ENCODE measurements around the gene SPTBN4. TPM values are rescaled to one million over a fixed set of nuclear protein-coding genes. Genes with fewer than 3 reads are reported as not detected.

Gene SPTBN4
- total and polyA plus RNA-seq, 2 of the 4 experiments (the other 2 are of a cell fraction) = 0.72 to 0.91 TPM

- Histone ChIP-seq H3K56ac (ENCODE audit: extremely low read depth, insufficient read depth, low read length) (no peak overlapping the region), H3K23ac (ENCODE audit: low read depth, low read length) (no peak overlapping the region), H4K8ac (ENCODE audit: low read depth in 2 of 2, low read length in 2 of 2) (no peak overlapping the region), H3K4me2 (ENCODE audit: low read depth, low read length) (no peak overlapping the region), H4K5ac (ENCODE audit: low read depth, low read length) (no peak overlapping the region), H3K14ac (replicated peaks; ENCODE audit: low read depth, low read length) (no peak overlapping the region), H4K20me1 (ENCODE audit: insufficient read depth, low read length) (no peaks in the 10 kb centered on the region; the same call in 1 of the 2 replicates), H3K4me1 (ENCODE audit: control insufficient read depth, insufficient read depth, low read length) (no peaks in the 10 kb centered on the region), H2BK15ac (ENCODE audit: low read depth, low read length) (no peak overlapping the region), H3K9ac (ENCODE audit: low read depth, low read length) (no peak overlapping the region), H3K4me3 (ENCODE audit: insufficient read depth, low read depth, low read length) (no peak overlapping the region), H2AK9ac (replicated peaks; ENCODE audit: low read depth, low read length, poor library complexity) (no peak overlapping the region), H3K4ac (ENCODE audit: low read depth, low read length) (no peak overlapping the region), H2BK5ac (ENCODE audit: low read depth, low read length, poor library complexity, severe bottlenecking) (no peak overlapping the region), H3K18ac (ENCODE audit: low read depth, low read length) (no peak overlapping the region), H2AK5ac (ENCODE audit: low read depth, low read length) (no peak overlapping the region), H3K27ac (ENCODE audit: insufficient read depth, low read length) (no peak overlapping the region), H2BK20ac (ENCODE audit: low read depth, low read length) (no peak overlapping the region), H2AFZ (replicated peaks; ENCODE audit: low read length, poor library complexity) (no peak overlapping the region), H3K9me3 (ENCODE audit: control insufficient read depth, insufficient read depth, low read length) (no peaks in the 10 kb centered on the region), H4K91ac (ENCODE audit: insufficient read depth, low read depth, low read length) (no peak overlapping the region), H3K79me1 (ENCODE audit: low read depth in 1 of 2, low read length in 2 of 2) (peaks cover 0 to 4% of the 10 kb centered on the region in 2 experiments; a peak in 1 of 4 replicates), H3K36me3 (ENCODE audit: control insufficient read depth, insufficient read depth, low read length) (peaks cover 58% of the 10 kb centered on the region), H3K27me3 (ENCODE audit: control insufficient read depth, insufficient read depth, low read length) (no peaks in the 10 kb centered on the region), H2BK120ac (ENCODE audit: low read depth, low read length) (no peak overlapping the region), H3K9me1 (ENCODE audit: insufficient read depth, low read length) (peaks cover 4% of the 10 kb centered on the region; the same call in 1 of the 2 replicates)
- 90% methylated on average over 2 of the region's 2 CpGs; no CpG with 5 or more reads in 1 of the 2 experiments for WGBS, 2 experiments (ENCODE audit: extremely low coverage in 2 of 2, insufficient read length in 1 of 2)
- TF ChIP-seq RFX5 (IDR thresholded peaks at IDR 0.05; ENCODE audit: low read depth, low read length) (no peak), FOS (IDR thresholded peaks at IDR 0.05; ENCODE audit: low read depth, low read length) (no peak), MAFK (IDR thresholded peaks at IDR 0.05; ENCODE audit: low read depth, low read length) (no peak), POLR2A (IDR thresholded peaks at IDR 0.05; ENCODE audit: low read depth, low read length) (no peak), SMC3 (IDR thresholded peaks at IDR 0.05; ENCODE audit: low read depth, low read length) (no peak), CHD1 (IDR thresholded peaks at IDR 0.05; ENCODE audit: low read depth, low read length) (no peak), BHLHE40 (IDR thresholded peaks at IDR 0.05; ENCODE audit: low read depth, low read length) (no peak), RCOR1 (IDR thresholded peaks at IDR 0.05; ENCODE audit: insufficient replicate concordance, low read length) (no peak), RAD21 (IDR thresholded peaks at IDR 0.05; ENCODE audit: low read length) (no peak), NFE2L2 (IDR thresholded peaks at IDR 0.05; ENCODE audit: low read depth, low read length) (no peak), CEBPB (IDR thresholded peaks at IDR 0.05; ENCODE audit: low read depth, low read length) (no peak), ELK1 (IDR thresholded peaks at IDR 0.05; ENCODE audit: borderline replicate concordance, low read depth, low read length) (no peak), MXI1 (IDR thresholded peaks at IDR 0.05; ENCODE audit: borderline replicate concordance, low read depth, low read length) (no peak), MAZ (IDR thresholded peaks at IDR 0.05; ENCODE audit: borderline replicate concordance, low read depth, low read length) (no peak)
- TF ChIP-seq, protein P1, sequence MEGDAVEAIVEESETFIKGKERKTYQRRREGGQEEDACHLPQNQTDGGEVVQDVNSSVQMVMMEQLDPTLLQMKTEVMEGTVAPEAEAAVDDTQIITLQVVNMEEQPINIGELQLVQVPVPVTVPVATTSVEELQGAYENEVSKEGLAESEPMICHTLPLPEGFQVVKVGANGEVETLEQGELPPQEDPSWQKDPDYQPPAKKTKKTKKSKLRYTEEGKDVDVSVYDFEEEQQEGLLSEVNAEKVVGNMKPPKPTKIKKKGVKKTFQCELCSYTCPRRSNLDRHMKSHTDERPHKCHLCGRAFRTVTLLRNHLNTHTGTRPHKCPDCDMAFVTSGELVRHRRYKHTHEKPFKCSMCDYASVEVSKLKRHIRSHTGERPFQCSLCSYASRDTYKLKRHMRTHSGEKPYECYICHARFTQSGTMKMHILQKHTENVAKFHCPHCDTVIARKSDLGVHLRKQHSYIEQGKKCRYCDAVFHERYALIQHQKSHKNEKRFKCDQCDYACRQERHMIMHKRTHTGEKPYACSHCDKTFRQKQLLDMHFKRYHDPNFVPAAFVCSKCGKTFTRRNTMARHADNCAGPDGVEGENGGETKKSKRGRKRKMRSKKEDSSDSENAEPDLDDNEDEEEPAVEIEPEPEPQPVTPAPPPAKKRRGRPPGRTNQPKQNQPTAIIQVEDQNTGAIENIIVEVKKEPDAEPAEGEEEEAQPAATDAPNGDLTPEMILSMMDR (conservative IDR thresholded peaks at IDR 0.05; ENCODE audit: low read depth, low read length) = no peak
- TF ChIP-seq, protein P2, sequence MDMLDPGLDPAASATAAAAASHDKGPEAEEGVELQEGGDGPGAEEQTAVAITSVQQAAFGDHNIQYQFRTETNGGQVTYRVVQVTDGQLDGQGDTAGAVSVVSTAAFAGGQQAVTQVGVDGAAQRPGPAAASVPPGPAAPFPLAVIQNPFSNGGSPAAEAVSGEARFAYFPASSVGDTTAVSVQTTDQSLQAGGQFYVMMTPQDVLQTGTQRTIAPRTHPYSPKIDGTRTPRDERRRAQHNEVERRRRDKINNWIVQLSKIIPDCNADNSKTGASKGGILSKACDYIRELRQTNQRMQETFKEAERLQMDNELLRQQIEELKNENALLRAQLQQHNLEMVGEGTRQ (IDR thresholded peaks at IDR 0.05; ENCODE audit: low read depth, low read length) = no peak
- DNase-seq (no peak), ATAC-seq (ENCODE audit: low read depth) (no peak)
- in situ Hi-C loops (cut with MboI; ENCODE audit: low sequenced_read_pairs) = no loop called here
- no TSS peak for BruUV-seq (replicated peaks)
- intact Hi-C loops (cut with micrococcal nuclease) = no loop called here
- ChIA-PET CTCF (no interaction called here), POLR2A (ENCODE audit: unreplicated experiment) (no interaction called here)
- dilution Hi-C loops (cut with HindIII; ENCODE audit: low sequenced_read_pairs, unreplicated experiment) = no loop called here
Observed at GRCh38 chr19:40585982-40586422, 119.2 kb downstream of the SPTBN4 start.
